ENCODE measurements around the gene PREX1.

- TF ChIP-seq CTCF (IDR thresholded peaks at IDR 0.05 in 4 of 5, conservative IDR thresholded peaks at IDR 0.05 in 1 of 5) (no peak), POLR2A (IDR thresholded peaks at IDR 0.05) (no peak)
Measured at GRCh38 chr20:48581167-48581566, 246.6 kb downstream of the PREX1 start.

All from gastrocnemius medialis (tissue), 4 donors.